ENCODE results near the gene RNF115. TPM values are rescaled to one million over a fixed set of nuclear protein-coding genes. Genes with fewer than 3 reads are reported as not detected.
A peak's percentile ranks its signal among the peaks of the same experiment; 100 is the strongest.

Gene RNF115
- total and polyA plus RNA-seq, 8 donors: 4.9 to 8.1 (median 5.9) TPM

DNA sequence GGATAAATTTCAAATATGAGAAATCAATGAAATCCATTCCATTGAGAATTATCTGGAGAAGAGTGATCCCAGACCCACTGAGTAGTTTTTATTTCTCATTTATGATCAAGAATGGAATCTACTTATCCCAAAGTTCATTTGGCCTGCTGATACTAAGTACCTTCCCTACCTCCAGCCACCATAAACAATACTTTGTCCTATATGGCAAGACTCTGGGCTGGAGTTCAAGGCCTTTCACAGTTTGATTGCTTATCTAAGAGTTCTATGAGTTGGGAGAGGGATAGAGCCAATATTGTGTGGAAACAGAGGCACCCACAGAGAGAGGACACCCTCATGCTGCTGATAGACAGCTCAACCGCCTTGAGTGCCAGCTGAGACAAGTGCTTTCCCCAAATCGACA lies 121.8 kb downstream of the RNF115 start:
- H3K4me1 ChIP-seq: peaks cover 4 to 20% (median 8%) of the 10 kb centered on the region in 3 donors
- no peak overlapping the region for H3K4me3 ChIP-seq
- ATAC-seq (no peak), FAIRE-seq (no peak), DNase-seq (no peak)
- 58 to 70% methylated on average over 2 of the region's 2 CpGs for WGBS, 2 donors
- H3K36me3 ChIP-seq: no peaks in the 10 kb centered on the region
- no peaks in the 10 kb centered on the region for H3K27me3 ChIP-seq
- H3K9me3 ChIP-seq: no peaks in the 10 kb centered on the region
- H3K27ac ChIP-seq: no peak overlapping the region
- intact Hi-C loops (cut with DNase I): no loop called here
- TF ChIP-seq, protein P1, sequence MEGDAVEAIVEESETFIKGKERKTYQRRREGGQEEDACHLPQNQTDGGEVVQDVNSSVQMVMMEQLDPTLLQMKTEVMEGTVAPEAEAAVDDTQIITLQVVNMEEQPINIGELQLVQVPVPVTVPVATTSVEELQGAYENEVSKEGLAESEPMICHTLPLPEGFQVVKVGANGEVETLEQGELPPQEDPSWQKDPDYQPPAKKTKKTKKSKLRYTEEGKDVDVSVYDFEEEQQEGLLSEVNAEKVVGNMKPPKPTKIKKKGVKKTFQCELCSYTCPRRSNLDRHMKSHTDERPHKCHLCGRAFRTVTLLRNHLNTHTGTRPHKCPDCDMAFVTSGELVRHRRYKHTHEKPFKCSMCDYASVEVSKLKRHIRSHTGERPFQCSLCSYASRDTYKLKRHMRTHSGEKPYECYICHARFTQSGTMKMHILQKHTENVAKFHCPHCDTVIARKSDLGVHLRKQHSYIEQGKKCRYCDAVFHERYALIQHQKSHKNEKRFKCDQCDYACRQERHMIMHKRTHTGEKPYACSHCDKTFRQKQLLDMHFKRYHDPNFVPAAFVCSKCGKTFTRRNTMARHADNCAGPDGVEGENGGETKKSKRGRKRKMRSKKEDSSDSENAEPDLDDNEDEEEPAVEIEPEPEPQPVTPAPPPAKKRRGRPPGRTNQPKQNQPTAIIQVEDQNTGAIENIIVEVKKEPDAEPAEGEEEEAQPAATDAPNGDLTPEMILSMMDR (IDR thresholded peaks at IDR 0.05): no peak

DNA sequence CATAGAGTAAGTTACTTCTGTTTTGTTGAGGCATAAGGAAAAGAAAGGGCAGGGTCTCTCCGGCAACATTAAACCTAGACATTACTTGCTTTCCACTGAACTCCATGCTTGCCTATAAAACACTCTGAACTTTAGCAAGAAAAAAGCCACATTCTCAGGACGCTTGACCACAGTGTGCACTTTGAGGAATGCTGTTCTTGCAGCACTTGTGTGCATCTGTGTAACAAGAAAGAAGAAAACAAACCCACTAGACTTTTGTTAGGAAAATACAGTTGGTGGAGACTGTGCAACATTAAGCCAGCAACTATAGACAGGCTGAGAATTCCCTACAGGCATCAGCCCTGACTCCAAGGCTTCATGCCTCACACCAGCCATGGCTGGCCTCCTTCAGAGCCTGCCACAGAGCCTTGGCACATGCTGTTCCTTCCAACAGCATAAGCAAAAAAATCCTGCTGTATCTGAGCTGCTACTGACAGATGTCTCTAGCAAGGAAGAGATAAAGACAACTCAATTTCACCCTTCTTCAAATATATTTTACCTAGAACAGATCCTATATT lies 122.5 kb downstream of the RNF115 start:
- ATAC-seq: no peak
- TF ChIP-seq, protein P1 (IDR thresholded peaks at IDR 0.05): no peak
- no peak for DNase-seq
- no peak overlapping the region for H3K27ac ChIP-seq
- peaks cover 4 to 14% (median 9%) of the 10 kb centered on the region in 3 donors for H3K4me1 ChIP-seq
- no peak for FAIRE-seq
- no peaks in the 10 kb centered on the region for H3K27me3 ChIP-seq
- 93 to 95% methylated on average over 2 of the region's 2 CpGs for WGBS, 2 donors
- no peaks in the 10 kb centered on the region for H3K36me3 ChIP-seq
- intact Hi-C loops (cut with DNase I): no loop called here
- no peak overlapping the region for H3K4me3 ChIP-seq
- no peaks in the 10 kb centered on the region for H3K9me3 ChIP-seq

DNA sequence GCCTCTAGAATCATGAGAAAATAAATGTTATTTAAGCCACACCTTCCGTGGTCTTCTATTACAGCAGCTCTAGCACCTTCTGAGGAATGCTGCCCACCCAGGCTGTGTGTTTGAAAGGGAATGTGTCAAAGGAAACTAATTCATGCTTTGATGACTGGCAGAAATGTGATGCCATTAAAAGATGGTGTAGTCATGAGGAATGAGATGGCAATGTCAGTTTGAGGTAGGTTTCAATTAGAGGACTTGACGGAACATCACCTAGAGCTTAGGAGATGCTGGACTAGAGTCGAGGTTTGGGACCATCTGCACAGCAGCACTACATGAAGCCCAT lies 127.3 kb downstream of the RNF115 start:
- intact Hi-C loops (cut with DNase I): no loop called here
- Histone ChIP-seq H3K4me1 (peaks cover 11 to 36% (median 31%) of the 10 kb centered on the region in 3 donors), H3K9me3 (no peaks in the 10 kb centered on the region), H3K27me3 (no peaks in the 10 kb centered on the region), H3K4me3 (no peak overlapping the region), H3K36me3 (no peaks in the 10 kb centered on the region), H3K27ac (peak overlapping the region in 3 of 4 donors; percentile 9 to 70 (median 58))
- 76 to 84% methylated on average over 3 of the region's 3 CpGs for WGBS, 2 donors
- FAIRE-seq (no peak), DNase-seq (no peak), ATAC-seq (no peak)
- TF ChIP-seq, protein P1 (IDR thresholded peaks at IDR 0.05): no peak

DNA sequence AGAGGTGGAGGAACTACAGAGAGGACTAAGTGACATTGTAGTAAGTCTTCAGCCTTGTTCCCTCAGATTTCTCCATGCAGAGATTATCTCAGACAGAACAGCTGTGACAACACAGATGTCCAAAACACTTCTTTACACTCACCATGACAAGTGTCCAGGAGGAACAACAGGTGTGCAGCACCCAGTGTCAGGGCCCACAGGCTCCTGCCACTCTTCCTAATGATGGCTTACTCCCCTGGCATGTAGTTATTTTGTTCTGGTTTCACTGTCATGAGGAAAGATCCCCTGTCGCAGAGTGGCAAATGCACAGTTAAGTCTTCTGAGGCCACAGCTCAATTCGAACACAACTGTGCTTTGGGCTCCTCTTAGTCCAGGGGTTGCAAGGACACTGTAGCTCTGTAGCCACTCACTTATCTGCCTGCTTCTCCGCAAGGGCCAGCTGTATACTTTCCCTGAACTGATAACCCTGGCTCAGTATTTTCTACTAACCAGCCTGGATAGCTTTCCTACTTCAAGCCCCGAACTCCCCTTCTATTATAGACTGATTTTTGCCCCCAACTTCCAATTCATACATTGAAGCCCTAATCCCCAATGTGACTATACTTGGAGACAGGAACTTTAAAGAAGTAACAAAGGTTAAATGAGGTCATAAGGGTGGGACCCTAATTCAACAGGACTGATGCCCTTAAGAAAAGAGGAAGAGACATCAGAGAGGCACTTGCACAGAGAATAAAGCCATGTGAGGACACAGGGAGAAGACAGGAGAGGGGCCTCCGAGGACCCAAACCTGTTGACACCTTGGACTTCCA lies 127.9 kb downstream of the RNF115 start:
- FAIRE-seq: no peak
- WGBS, 2 donors: 38 to 40% methylated on average over 5 of the region's 5 CpGs
- TF ChIP-seq, protein P1 (IDR thresholded peaks at IDR 0.05): no peak
- peak in 3 of 6 donors; percentile 38 to 76 (median 67) for DNase-seq
- Histone ChIP-seq H3K27me3 (no peaks in the 10 kb centered on the region), H3K36me3 (no peaks in the 10 kb centered on the region), H3K27ac (peak overlapping the region; percentile 16 to 70 (median 46)), H3K9me3 (no peaks in the 10 kb centered on the region), H3K4me1 (peaks cover 14 to 38% (median 36%) of the 10 kb centered on the region in 3 donors), H3K4me3 (no peak overlapping the region)
- intact Hi-C loops (cut with DNase I): no loop called here
- ATAC-seq: peak; percentile 80 to 88 (median 84)

Data from pancreas (tissue), 10 donors.